GM10266 (cell line): ENCODE results near the gene GRB2.
"Not testable (repeated sequence)": the region's sequence is repeated elsewhere in the genome, so short reads cannot be mapped to it uniquely, and the experiment has no call there.

Source experiments
- DNase-seq: peaks from one replicate; pipeline ENCODE4 v3.0.0; 2012; ENCODE audit errors: extremely low spot score
- TF ChIP-seq, protein P1 (sequence below): IDR thresholded peaks from 2 replicates; pipeline ENCODE4 v1.5.1; 2012; ENCODE audit warnings: mild to moderate bottlenecking, low read depth; ENCODE audit not compliant: control insufficient read depth, insufficient read depth; ENCODE audit errors: missing control alignments

GRB2 gene

DNA sequence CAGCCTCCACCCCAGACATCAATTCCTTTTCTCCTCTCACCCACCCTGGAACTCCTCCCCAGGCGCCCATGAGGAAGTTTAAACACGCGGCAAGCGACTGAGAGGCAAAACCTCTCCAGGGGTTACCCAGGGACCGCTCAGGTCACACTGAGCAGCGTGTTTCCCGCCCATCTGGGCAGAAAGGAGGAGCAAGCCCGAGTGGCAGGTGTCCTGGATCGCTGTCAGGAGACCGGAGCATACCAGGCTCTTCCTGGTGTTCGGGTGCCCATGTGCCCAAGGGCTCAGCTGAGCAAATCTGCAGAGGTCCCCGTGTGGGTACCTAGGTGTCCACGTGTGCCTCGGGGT lies 116.7 kb downstream of the GRB2 start:
- DNase-seq = no peak
- TF ChIP-seq, protein P1, sequence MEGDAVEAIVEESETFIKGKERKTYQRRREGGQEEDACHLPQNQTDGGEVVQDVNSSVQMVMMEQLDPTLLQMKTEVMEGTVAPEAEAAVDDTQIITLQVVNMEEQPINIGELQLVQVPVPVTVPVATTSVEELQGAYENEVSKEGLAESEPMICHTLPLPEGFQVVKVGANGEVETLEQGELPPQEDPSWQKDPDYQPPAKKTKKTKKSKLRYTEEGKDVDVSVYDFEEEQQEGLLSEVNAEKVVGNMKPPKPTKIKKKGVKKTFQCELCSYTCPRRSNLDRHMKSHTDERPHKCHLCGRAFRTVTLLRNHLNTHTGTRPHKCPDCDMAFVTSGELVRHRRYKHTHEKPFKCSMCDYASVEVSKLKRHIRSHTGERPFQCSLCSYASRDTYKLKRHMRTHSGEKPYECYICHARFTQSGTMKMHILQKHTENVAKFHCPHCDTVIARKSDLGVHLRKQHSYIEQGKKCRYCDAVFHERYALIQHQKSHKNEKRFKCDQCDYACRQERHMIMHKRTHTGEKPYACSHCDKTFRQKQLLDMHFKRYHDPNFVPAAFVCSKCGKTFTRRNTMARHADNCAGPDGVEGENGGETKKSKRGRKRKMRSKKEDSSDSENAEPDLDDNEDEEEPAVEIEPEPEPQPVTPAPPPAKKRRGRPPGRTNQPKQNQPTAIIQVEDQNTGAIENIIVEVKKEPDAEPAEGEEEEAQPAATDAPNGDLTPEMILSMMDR = no peak

DNA sequence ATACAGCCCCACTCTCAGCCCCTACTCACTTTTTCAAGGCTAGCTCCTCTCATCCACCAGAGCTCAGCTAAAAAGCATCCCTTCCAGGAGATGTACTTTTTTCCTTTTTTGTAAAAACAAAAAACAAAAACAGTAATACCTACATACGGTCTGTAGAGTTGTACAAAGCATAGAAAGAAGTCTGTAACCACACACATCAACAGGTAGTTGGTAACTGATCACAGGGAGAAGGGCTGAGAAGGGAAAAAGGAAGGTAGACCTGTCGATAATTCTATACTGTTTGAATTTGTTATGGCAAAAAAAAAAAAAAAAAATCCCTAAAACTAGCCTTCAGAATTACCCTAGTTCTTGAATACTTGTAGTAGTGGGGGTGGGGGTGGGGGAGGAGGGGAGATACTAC lies 117.1 kb downstream of the GRB2 start:
- TF ChIP-seq, protein P1 = no peak
- no peak for DNase-seq

DNA sequence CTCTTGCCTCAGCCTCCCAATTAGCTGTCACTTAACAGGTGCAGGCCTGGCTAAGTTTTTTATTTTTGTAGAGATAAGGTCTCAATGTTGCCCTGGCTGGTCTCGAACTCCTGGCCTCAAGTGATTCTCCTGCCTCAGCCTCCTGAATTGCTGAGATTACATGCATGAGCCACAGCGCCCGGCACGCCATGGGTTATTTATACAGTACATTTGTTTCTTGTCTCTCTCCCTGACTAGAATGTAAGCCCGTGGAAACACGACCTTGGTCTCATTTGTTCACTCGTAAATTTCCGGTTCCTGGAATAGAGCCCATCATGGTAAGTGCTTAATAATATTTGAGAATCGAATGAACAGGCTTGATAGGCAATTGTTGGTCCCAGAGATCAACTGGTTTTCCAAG lies 118.3 kb downstream of the GRB2 start:
- TF ChIP-seq, protein P1 = no peak
- DNase-seq = no peak

DNA sequence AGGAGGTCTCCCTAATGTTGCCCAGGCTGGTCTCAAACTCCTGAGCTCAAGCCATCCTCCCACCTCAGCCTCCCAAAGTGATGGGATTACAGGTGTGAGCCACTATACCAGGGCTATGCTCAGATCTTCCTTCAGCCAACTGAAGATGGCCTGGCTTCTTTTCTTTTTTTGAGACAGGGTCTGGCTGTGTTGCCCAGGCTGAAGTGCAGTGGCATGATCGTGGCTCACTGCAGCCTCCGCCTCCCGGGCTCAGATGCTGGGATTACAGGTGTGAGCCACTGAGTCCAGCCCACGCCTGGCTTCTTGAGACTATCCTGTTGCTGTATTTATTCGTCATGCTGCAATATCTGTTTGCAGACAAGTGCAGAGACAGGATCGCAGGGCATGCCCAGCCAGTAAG lies 120.4 kb downstream of the GRB2 start:
- no peak for DNase-seq
- TF ChIP-seq, protein P1 = no peak

DNA sequence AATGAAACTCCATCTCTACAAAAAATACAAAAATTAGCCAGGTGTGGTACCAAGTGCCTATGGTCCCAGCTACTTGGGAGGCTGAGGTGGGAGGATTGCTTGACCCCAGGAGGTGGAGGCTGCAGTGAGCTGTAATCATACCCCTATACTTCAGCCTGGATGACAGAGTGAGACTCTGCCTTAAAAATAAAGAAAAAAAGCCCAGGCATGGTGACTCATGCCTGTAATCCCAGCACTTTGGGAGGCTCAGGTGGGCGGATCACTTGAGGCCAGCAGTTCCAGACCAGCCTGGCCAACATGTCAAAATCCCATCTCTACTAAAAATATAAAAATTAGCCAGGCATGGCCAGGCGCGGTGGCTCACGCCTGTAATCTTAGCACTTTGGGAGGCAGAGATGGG lies 125.3 kb downstream of the GRB2 start:
- not testable (repeated sequence) for DNase-seq

DNA sequence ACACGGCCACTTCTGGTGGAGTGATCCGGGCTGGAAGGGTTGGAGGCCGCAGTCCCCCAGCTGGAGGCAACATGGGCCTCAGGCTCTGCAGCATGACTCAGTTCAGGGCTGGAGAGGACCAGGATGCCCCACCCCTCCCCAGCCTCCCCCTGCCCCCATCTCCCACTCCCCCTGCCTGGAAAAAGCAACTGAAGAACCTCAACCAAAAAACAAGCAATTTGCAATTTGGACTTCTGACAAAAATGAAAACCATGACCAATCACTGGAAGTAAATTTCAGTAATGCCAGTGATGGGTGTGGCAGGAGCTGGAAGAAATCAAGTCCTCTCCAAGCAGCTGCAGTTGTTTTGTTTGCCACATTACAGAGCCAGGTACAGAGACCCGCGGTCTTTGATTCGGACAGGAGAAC lies 127.8 kb downstream of the GRB2 start:
- TF ChIP-seq, protein P1 = no peak
- DNase-seq = no peak

DNA sequence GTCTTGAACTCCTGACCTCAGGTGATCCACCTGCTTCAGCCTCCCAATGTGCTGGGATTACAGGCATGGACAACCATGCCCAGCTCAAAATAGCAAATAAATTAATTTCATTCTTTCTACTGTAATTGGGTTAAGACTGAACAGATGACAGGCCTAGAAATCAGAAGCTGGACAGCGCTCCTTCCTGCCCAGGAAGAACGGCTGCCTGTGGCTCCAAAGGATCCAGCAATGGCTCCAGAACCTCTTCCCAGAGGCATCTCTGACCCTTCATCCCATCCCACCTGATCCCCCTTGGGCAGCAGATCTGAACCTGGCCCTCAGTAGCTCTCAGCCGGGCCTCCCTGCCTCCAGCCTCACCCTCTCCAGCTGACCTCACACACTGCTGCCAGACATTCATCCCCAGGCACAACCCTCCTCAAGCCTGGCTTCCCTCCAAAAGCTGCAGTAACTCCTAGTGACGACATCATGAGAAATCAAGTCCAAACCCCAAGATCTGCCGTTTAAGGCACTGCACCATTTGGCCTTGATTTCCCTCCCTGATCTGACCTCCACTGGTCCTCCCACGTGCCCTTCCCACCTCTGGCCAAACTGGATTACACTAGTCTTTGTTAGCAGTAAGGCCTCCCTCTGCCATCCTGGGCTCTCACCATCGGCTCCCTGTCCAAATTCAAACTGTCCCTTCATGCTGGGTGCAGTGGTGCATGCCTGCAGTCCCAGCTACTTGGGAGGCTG lies 131.3 kb downstream of the GRB2 start:
- TF ChIP-seq, protein P1 = no peak
- no peak for DNase-seq

DNA sequence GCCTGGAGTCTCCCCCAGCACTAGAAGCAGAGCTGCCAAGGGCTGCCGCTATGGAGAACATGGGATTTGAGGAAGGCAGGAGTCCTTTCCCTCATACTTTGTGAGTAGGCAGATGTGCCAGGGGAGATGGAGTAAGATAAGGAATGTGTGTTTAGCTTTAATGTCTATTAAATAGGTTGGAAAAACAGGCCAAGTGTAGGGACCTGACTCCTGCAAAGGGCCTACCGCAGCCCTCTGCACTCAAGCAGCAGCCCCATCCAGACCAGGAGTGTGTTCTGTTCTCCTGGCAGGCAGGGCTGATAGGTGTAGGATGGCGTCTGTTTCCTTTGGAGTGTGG lies 132.7 kb downstream of the GRB2 start:
- TF ChIP-seq, protein P1 = no peak
- DNase-seq = no peak
